ENCODE data around the gene PLEKHH2.

GRCh38 chr2:43689999-43690398 lies 52.9 kb downstream of the PLEKHH2 start:
- no peak for TF ChIP-seq CREB5 (CRISPR knock-in tag; IDR thresholded peaks at IDR 0.05; ENCODE audit: low read depth)
- TF ChIP-seq CSDC2 (CRISPR knock-in tag; IDR thresholded peaks at IDR 0.05), result no peak
- no peak for TF ChIP-seq PATZ1 (CRISPR knock-in tag; IDR thresholded peaks at IDR 0.05; ENCODE audit: borderline replicate concordance)
- no peak for TF ChIP-seq POU6F1 (CRISPR knock-in tag; IDR thresholded peaks at IDR 0.05; ENCODE audit: borderline replicate concordance, low read depth)

Data from SK-N-SH treated with all-trans-retinoic acid at 6 μM for 48 hours (cell line).